ENCODE data around the gene ME1. TPM values are rescaled to one million over a fixed set of nuclear protein-coding genes. Genes with fewer than 3 reads are reported as not detected.

Gene ME1
- total RNA-seq, 2 donors from 2014 or later: 11.0 to 11.4 TPM

- TF ChIP-seq CTCF (IDR thresholded peaks at IDR 0.05): no peak
- H3K9me3 ChIP-seq: no peaks in the 10 kb centered on the region
- no peaks in the 10 kb centered on the region for H3K36me3 ChIP-seq
- intact Hi-C loops (cut with DNase I): no loop called here
- H3K9ac ChIP-seq (ENCODE audit: low read depth in 2 of 2, low read length in 2 of 2): no peak overlapping the region
- DNase-seq: no peak
- no peaks in the 10 kb centered on the region for H3K27me3 ChIP-seq
- no peaks in the 10 kb centered on the region for H3K4me1 ChIP-seq
- no peak overlapping the region for H3K4me3 ChIP-seq
- H3K27ac ChIP-seq: no peak overlapping the region
Measured at GRCh38 chr6:83443516-83443915, 12.7 kb upstream of the ME1 start.

- H3K4me3 ChIP-seq: no peak overlapping the region
- no peak for DNase-seq
- no peak for TF ChIP-seq CTCF (IDR thresholded peaks at IDR 0.05)
- intact Hi-C loops (cut with DNase I): no loop called here
- no peak overlapping the region for H3K9ac ChIP-seq (ENCODE audit: low read depth in 2 of 2, low read length in 2 of 2)
- H3K36me3 ChIP-seq: no peaks in the 10 kb centered on the region
- no peaks in the 10 kb centered on the region for H3K4me1 ChIP-seq
- H3K27ac ChIP-seq: no peak overlapping the region
- no peaks in the 10 kb centered on the region for H3K9me3 ChIP-seq
- no peaks in the 10 kb centered on the region for H3K27me3 ChIP-seq
Measured at GRCh38 chr6:83442752-83443151, 11.9 kb upstream of the ME1 start.

- intact Hi-C loops (cut with DNase I): no loop called here
Measured at GRCh38 chr6:83439201-83439600, 8.3 kb upstream of the ME1 start.

GRCh38 chr6:83436674-83437073 is 5.8 kb upstream of the ME1 start:
- Histone ChIP-seq H3K4me1 (no peaks in the 10 kb centered on the region), H3K9ac (ENCODE audit: low read depth in 2 of 2, low read length in 2 of 2) (no peak overlapping the region), H3K36me3 (no peaks in the 10 kb centered on the region), H3K27ac (no peak overlapping the region), H3K27me3 (no peaks in the 10 kb centered on the region), H3K4me3 (no peak overlapping the region), H3K9me3 (no peaks in the 10 kb centered on the region)
- no peak for TF ChIP-seq CTCF (IDR thresholded peaks at IDR 0.05)
- no peak for DNase-seq
- intact Hi-C loops (cut with DNase I): no loop called here

More at GRCh38 chr6:83439201-83439600, 8.3 kb upstream of the ME1 start:
- TF ChIP-seq CTCF (IDR thresholded peaks at IDR 0.05): no peak
- Histone ChIP-seq H3K9ac (ENCODE audit: low read depth in 2 of 2, low read length in 2 of 2) (no peak overlapping the region), H3K4me1 (no peaks in the 10 kb centered on the region), H3K36me3 (no peaks in the 10 kb centered on the region), H3K4me3 (no peak overlapping the region), H3K9me3 (no peaks in the 10 kb centered on the region), H3K27me3 (no peaks in the 10 kb centered on the region), H3K27ac (no peak overlapping the region)
- DNase-seq: no peak

- H3K4me3 ChIP-seq: no peak overlapping the region
- H3K27me3 ChIP-seq: no peaks in the 10 kb centered on the region
- no peaks in the 10 kb centered on the region for H3K4me1 ChIP-seq
- no peak for TF ChIP-seq CTCF (IDR thresholded peaks at IDR 0.05)
- H3K36me3 ChIP-seq: no peaks in the 10 kb centered on the region
- intact Hi-C loops (cut with DNase I): no loop called here
- no peaks in the 10 kb centered on the region for H3K9me3 ChIP-seq
- no peak for DNase-seq
- H3K9ac ChIP-seq (ENCODE audit: low read depth in 2 of 2, low read length in 2 of 2): no peak overlapping the region
- H3K27ac ChIP-seq: no peak overlapping the region
Measured at GRCh38 chr6:83433177-83433576, 2.3 kb upstream of the ME1 start.

GRCh38 chr6:83432636-83433035 is 1.8 kb upstream of the ME1 start:
- no peaks in the 10 kb centered on the region for H3K27me3 ChIP-seq
- no peak for TF ChIP-seq CTCF (IDR thresholded peaks at IDR 0.05)
- intact Hi-C loops (cut with DNase I): no loop called here
- H3K27ac ChIP-seq: peak overlapping the region; percentile 58
- no peak overlapping the region for H3K9ac ChIP-seq (ENCODE audit: low read depth in 2 of 2, low read length in 2 of 2)
- no peaks in the 10 kb centered on the region for H3K36me3 ChIP-seq
- no peak for DNase-seq
- H3K9me3 ChIP-seq: no peaks in the 10 kb centered on the region
- H3K4me3 ChIP-seq: no peak overlapping the region
- no peaks in the 10 kb centered on the region for H3K4me1 ChIP-seq

Measured in colonic mucosa (tissue), 4 donors.